GM23338 (cell line): ENCODE data around the gene NPHS2.

Source experiments
- CREB1 ChIP-seq: fragments of 250-450 bp; sonication (Bioruptor Pico); IDR thresholded peaks from 2 replicates; pipeline ENCODE4 v1.5.0; 2020; ENCODE audit warnings: low read depth, mild to moderate bottlenecking, moderate library complexity
- EZH2 ChIP-seq: fragments of 200-600 bp; sonication (generic); IDR thresholded peaks from one replicate; pipeline ENCODE4 v1.8.0; 2017; ENCODE audit warnings: antibody characterized with exemption, mild to moderate bottlenecking, low read depth; ENCODE audit not compliant: unreplicated experiment
- EZH2phosphoT487 ChIP-seq: fragments of 200-600 bp; sonication (generic); IDR thresholded peaks from one replicate; pipeline ENCODE4 v1.8.1; 2018; ENCODE audit warnings: antibody characterized with exemption; ENCODE audit not compliant: unreplicated experiment
- NANOG ChIP-seq: IDR thresholded peaks from 2 replicates; pipeline ENCODE4 v1.6.1; 2016; ENCODE audit warnings: antibody characterized with exemption, borderline replicate concordance
- POLR2AphosphoS5 ChIP-seq: IDR thresholded peaks from 2 replicates; pipeline ENCODE4 v1.6.1; 2016; ENCODE audit warnings: antibody characterized with exemption, low read depth
- REST ChIP-seq: IDR thresholded peaks from one replicate; pipeline ENCODE4 v1.6.1; 2018; ENCODE audit warnings: antibody characterized with exemption; ENCODE audit not compliant: unreplicated experiment
- ZNF114 ChIP-seq: fragments of 250-450 bp; sonication (Bioruptor Pico); IDR thresholded peaks from 2 replicates; pipeline ENCODE4 v1.5.0; 2020; ENCODE audit warnings: mild to moderate bottlenecking, moderate library complexity
- TF ChIP-seq, protein P1 (sequence below), 2 experiments: fragments of 200-600 bp in 1 of 2; sonication (generic) in 1 of 2; conservative IDR thresholded peaks; 2 replicates each; pipeline versions ENCODE4 v1.5.1 to v1.6.1; 2016 to 2017; ENCODE audit warnings: antibody characterized with exemption in 2 of 2, low read depth in 2 of 2, mild to moderate bottlenecking in 2 of 2, moderate library complexity in 1 of 2

DNA sequence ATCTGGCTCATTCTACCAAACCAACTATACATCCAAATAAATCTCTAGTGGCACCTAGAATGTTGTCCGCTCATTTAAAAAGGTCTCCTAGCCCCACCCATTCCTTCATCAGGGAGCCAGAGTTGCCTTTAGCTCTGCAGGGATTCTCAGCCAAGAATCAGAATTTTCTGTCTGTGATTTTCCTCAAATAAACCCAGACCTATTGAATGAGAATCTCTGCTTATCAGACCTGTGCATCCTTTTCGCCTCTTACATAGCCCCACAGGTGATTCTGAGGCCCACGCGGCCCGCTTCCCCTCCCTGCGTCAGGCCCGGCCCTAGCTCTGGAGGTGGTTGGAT is 15.5 kb upstream of the NPHS2 start:
- TF ChIP-seq EZH2 (no peak), EZH2phosphoT487 (no peak), POLR2AphosphoS5 (no peak), CREB1 (CRISPR knock-in tag) (no peak), NANOG (no peak), REST (no peak), ZNF114 (CRISPR knock-in tag) (no peak)
- TF ChIP-seq, protein P1, sequence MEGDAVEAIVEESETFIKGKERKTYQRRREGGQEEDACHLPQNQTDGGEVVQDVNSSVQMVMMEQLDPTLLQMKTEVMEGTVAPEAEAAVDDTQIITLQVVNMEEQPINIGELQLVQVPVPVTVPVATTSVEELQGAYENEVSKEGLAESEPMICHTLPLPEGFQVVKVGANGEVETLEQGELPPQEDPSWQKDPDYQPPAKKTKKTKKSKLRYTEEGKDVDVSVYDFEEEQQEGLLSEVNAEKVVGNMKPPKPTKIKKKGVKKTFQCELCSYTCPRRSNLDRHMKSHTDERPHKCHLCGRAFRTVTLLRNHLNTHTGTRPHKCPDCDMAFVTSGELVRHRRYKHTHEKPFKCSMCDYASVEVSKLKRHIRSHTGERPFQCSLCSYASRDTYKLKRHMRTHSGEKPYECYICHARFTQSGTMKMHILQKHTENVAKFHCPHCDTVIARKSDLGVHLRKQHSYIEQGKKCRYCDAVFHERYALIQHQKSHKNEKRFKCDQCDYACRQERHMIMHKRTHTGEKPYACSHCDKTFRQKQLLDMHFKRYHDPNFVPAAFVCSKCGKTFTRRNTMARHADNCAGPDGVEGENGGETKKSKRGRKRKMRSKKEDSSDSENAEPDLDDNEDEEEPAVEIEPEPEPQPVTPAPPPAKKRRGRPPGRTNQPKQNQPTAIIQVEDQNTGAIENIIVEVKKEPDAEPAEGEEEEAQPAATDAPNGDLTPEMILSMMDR (conservative IDR thresholded peaks at IDR 0.05; ENCODE audit: low read depth in 2 of 2), result no peak; a peak in 1 of 4 replicates
